ENCODE results near the gene NTRK2.

NTRK2 gene

DNA sequence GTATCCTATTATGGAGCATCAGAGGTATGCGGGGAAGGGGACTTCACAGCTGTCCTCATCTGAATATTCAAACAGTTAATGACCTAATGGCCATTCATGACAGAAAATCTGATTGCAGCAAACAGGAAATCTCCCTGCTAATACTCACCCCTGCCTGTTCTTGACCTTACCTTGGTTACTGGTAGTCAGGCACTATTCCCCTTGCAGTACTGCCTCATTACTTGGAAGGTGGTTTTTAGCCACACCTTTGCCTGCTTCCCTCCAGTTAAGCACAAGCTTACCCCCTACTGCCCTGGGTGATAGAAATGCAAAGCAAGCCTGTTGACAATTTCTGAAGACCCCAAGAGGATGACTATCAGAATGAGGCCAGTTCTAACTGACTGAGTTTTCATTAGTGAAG, 332.4 kb downstream of the NTRK2 start:
- TF ChIP-seq TAF1 (IDR thresholded peaks at IDR 0.05; ENCODE audit: borderline replicate concordance, insufficient read depth, low read length), result no peak
- TF ChIP-seq SIN3A (IDR thresholded peaks at IDR 0.05; ENCODE audit: borderline replicate concordance, insufficient read depth, low read length), result no peak
- TF ChIP-seq POLR2AphosphoS5 (IDR thresholded peaks at IDR 0.05; ENCODE audit: low read depth, low read length), result no peak
- TF ChIP-seq FOXP2 (optimal IDR thresholded peaks at IDR 0.05; ENCODE audit: borderline replicate concordance, extremely low read depth, extremely low read length, insufficient read depth), result no peak
- TF ChIP-seq, protein P1, sequence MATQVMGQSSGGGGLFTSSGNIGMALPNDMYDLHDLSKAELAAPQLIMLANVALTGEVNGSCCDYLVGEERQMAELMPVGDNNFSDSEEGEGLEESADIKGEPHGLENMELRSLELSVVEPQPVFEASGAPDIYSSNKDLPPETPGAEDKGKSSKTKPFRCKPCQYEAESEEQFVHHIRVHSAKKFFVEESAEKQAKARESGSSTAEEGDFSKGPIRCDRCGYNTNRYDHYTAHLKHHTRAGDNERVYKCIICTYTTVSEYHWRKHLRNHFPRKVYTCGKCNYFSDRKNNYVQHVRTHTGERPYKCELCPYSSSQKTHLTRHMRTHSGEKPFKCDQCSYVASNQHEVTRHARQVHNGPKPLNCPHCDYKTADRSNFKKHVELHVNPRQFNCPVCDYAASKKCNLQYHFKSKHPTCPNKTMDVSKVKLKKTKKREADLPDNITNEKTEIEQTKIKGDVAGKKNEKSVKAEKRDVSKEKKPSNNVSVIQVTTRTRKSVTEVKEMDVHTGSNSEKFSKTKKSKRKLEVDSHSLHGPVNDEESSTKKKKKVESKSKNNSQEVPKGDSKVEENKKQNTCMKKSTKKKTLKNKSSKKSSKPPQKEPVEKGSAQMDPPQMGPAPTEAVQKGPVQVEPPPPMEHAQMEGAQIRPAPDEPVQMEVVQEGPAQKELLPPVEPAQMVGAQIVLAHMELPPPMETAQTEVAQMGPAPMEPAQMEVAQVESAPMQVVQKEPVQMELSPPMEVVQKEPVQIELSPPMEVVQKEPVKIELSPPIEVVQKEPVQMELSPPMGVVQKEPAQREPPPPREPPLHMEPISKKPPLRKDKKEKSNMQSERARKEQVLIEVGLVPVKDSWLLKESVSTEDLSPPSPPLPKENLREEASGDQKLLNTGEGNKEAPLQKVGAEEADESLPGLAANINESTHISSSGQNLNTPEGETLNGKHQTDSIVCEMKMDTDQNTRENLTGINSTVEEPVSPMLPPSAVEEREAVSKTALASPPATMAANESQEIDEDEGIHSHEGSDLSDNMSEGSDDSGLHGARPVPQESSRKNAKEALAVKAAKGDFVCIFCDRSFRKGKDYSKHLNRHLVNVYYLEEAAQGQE (IDR thresholded peaks at IDR 0.05; ENCODE audit: insufficient read depth in 1 of 2, low read depth in 2 of 2, low read length in 2 of 2), result no peak

DNA sequence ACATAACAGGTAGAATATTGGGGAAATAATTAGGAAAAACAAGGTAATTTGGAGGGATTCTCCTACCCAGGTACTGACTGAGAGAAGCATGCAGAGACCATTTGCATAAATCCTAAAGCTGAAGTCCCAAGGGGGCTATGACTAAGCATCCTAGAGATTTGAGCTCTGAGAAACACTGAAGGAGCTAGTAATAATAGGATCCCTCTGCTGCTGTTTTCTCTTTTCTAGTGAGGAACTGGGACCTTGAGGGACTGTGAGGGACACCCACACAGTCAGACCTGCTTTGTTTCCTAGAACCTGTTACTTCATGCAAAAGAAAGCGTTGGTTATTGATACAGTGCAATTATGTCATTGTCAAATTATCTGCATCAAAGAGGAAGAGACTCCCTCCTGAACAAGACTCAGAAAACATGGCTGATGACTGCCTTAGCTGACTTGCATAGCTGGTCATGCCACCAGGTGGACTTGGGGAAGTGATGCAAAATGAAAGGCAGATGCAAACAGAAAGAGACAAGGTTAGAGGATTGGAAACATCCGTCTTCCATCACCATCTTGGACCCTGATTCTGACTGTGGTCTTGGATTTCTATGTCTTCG, 335.4 kb downstream of the NTRK2 start:
- TF ChIP-seq TAF1 (IDR thresholded peaks at IDR 0.05; ENCODE audit: borderline replicate concordance, insufficient read depth, low read length) (no peak), POLR2AphosphoS5 (IDR thresholded peaks at IDR 0.05; ENCODE audit: low read depth, low read length) (no peak), FOXP2 (optimal IDR thresholded peaks at IDR 0.05; ENCODE audit: borderline replicate concordance, extremely low read depth, extremely low read length, insufficient read depth) (no peak), SIN3A (IDR thresholded peaks at IDR 0.05; ENCODE audit: borderline replicate concordance, insufficient read depth, low read length) (no peak)
- TF ChIP-seq, protein P1 (IDR thresholded peaks at IDR 0.05; ENCODE audit: insufficient read depth in 1 of 2, low read depth in 2 of 2, low read length in 2 of 2), result no peak

DNA sequence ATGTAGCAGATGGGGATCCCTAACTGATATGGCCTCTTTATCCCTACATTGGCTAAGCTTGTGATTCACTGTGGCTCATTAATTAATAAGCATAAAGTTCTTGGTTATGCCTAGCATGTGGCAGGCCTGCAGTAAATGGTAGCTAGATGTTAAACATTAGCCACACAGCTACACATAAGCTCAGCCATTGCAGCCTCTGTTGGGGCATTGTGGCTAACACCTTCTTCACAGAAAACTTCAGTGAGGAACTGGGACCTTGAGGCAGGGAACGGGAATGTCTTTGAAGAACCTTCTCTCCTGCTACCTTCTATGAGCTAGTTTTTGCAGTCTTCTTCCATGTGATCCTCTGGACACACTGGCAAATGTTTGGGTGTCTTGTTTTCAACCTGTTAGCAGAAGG, 338.2 kb downstream of the NTRK2 start:
- TF ChIP-seq POLR2AphosphoS5 (IDR thresholded peaks at IDR 0.05; ENCODE audit: low read depth, low read length) (no peak), SIN3A (IDR thresholded peaks at IDR 0.05; ENCODE audit: borderline replicate concordance, insufficient read depth, low read length) (no peak), FOXP2 (optimal IDR thresholded peaks at IDR 0.05; ENCODE audit: borderline replicate concordance, extremely low read depth, extremely low read length, insufficient read depth) (no peak), TAF1 (IDR thresholded peaks at IDR 0.05; ENCODE audit: borderline replicate concordance, insufficient read depth, low read length) (no peak)
- TF ChIP-seq, protein P1 (IDR thresholded peaks at IDR 0.05; ENCODE audit: insufficient read depth in 1 of 2, low read depth in 2 of 2, low read length in 2 of 2), result no peak

DNA sequence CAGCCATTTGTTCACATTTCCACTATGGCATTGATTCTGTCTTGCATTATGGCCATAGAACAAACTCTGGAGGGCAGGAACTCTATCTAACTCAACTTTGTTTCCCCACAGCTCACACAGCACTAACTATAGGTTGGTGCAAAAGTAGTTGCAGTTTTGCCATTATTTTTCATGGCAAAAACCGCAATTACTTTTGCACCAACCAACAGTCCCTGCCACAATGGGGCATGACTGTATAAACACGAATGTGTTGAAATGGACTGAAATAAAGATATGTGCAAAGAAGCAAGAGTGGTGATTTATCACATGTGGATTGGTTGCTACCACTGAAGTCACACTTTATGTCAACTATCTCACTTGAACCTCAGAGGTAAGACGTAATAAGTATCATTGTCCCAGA, 338.7 kb downstream of the NTRK2 start:
- TF ChIP-seq, protein P1 (IDR thresholded peaks at IDR 0.05; ENCODE audit: insufficient read depth in 1 of 2, low read depth in 2 of 2, low read length in 2 of 2), result no peak
- TF ChIP-seq SIN3A (IDR thresholded peaks at IDR 0.05; ENCODE audit: borderline replicate concordance, insufficient read depth, low read length) (no peak), TAF1 (IDR thresholded peaks at IDR 0.05; ENCODE audit: borderline replicate concordance, insufficient read depth, low read length) (no peak), FOXP2 (optimal IDR thresholded peaks at IDR 0.05; ENCODE audit: borderline replicate concordance, extremely low read depth, extremely low read length, insufficient read depth) (no peak), POLR2AphosphoS5 (IDR thresholded peaks at IDR 0.05; ENCODE audit: low read depth, low read length) (no peak)

Measured in PFSK-1 (cell line).